ENCODE data around the gene ZNF736. TPM values are rescaled to one million over a fixed set of nuclear protein-coding genes. Genes with fewer than 3 reads are reported as not detected.

Gene ZNF736
- total and polyA plus RNA-seq, 7 donors, result 1.1 to 8.0 (median 3.7) TPM

DNA sequence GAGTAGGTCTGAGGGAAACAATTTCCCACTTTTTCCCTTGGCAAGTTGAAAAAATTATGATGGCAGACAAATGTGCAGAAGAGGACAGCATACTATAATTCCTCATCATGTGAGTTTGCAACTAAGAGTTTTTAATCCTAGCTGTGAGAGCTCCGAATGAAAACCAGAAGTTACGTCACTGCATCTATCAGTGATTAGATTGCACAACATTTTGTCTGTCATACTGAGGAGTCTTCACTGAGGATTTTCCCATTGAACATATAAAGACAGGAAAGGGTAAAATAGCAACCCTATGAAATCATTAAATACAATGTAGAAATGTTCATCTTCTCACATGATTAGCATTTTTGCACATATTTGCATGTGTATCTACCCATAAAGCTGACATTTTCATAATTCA lies 45.8 kb downstream of the ZNF736 start:
- 94 to 97% (median 96%) methylated on average over 2 of the region's 2 CpGs for WGBS, 3 donors
- no peak for DNase-seq
- TF ChIP-seq, protein P1, sequence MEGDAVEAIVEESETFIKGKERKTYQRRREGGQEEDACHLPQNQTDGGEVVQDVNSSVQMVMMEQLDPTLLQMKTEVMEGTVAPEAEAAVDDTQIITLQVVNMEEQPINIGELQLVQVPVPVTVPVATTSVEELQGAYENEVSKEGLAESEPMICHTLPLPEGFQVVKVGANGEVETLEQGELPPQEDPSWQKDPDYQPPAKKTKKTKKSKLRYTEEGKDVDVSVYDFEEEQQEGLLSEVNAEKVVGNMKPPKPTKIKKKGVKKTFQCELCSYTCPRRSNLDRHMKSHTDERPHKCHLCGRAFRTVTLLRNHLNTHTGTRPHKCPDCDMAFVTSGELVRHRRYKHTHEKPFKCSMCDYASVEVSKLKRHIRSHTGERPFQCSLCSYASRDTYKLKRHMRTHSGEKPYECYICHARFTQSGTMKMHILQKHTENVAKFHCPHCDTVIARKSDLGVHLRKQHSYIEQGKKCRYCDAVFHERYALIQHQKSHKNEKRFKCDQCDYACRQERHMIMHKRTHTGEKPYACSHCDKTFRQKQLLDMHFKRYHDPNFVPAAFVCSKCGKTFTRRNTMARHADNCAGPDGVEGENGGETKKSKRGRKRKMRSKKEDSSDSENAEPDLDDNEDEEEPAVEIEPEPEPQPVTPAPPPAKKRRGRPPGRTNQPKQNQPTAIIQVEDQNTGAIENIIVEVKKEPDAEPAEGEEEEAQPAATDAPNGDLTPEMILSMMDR (IDR thresholded peaks at IDR 0.05), result no peak
- H3K36me3 ChIP-seq (ENCODE audit: insufficient read depth in 1 of 2, low read depth in 1 of 2), result no peaks in the 10 kb centered on the region
- peaks cover 42% of the 10 kb centered on the region for H3K9me3 ChIP-seq
- ATAC-seq, result no peak
- H3K27me3 ChIP-seq (ENCODE audit: insufficient read depth in 3 of 3, low read length in 2 of 3), result no peaks in the 10 kb centered on the region
- no peak overlapping the region for H3K4me3 ChIP-seq
- no peaks in the 10 kb centered on the region for H3K4me1 ChIP-seq
- H3K27ac ChIP-seq, result no peak overlapping the region
- intact Hi-C loops (cut with DNase I), result no loop called here

DNA sequence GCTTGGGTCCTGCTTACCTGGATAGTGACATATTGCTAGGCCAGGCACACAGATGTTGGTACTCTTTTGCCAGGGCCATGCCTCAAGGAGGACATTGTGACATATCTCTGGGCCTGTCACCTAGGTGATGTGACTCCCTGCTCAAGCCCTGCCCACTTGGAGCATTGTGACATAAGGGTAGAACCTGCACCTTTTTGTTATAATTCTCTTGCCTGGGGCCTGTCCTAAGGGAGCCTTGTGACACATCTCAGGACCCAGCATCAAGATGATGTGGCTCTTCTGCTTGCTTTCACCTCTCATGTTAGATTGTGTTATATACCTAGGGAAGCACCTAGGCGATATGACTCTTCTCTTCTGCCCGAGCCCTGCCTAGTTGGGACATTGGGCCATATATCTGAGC lies 57.4 kb downstream of the ZNF736 start:
- Histone ChIP-seq H3K27ac (no peak overlapping the region), H3K9me3 (peaks cover 7% of the 10 kb centered on the region), H3K27me3 (ENCODE audit: insufficient read depth in 3 of 3, low read length in 2 of 3) (no peaks in the 10 kb centered on the region), H3K36me3 (ENCODE audit: insufficient read depth in 1 of 2, low read depth in 1 of 2) (no peaks in the 10 kb centered on the region), H3K4me3 (no peak overlapping the region), H3K4me1 (no peaks in the 10 kb centered on the region)
- ATAC-seq, result no peak
- WGBS, 3 donors, result 85 to 94% (median 87%) methylated on average over 2 of the region's 2 CpGs
- TF ChIP-seq, protein P1 (IDR thresholded peaks at IDR 0.05), result no peak
- DNase-seq, result no peak
- intact Hi-C loops (cut with DNase I), result no loop called here

DNA sequence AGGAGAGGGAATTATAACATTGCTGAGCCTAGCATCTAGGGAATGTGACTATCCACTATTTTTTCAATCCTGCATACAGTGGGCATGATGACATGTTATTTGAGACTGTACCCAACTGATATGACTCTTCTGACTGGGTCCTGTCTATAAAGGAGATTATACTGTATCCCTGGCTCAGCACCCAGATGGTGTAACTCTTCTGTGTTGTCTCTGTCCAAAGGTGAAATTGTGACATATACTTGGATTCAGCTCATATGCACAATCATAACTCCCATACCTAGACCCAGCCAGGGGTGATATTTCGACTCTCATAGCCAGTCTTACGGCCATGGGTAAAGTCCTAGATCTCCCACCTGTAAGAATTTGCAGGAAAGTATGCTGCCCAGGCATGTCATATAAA lies 59.3 kb downstream of the ZNF736 start:
- no peak for ATAC-seq
- no peak overlapping the region for H3K4me3 ChIP-seq
- no peaks in the 10 kb centered on the region for H3K36me3 ChIP-seq (ENCODE audit: insufficient read depth in 1 of 2, low read depth in 1 of 2)
- H3K9me3 ChIP-seq, result peaks cover 7% of the 10 kb centered on the region
- intact Hi-C loops (cut with DNase I), result no loop called here
- TF ChIP-seq, protein P1 (IDR thresholded peaks at IDR 0.05), result no peak
- no peaks in the 10 kb centered on the region for H3K27me3 ChIP-seq (ENCODE audit: insufficient read depth in 3 of 3, low read length in 2 of 3)
- H3K4me1 ChIP-seq, result no peaks in the 10 kb centered on the region
- WGBS, 3 donors, result 67 to 87% (median 72%) methylated on average over 2 of the region's 2 CpGs
- H3K27ac ChIP-seq, result no peak overlapping the region
- no peak for DNase-seq

DNA sequence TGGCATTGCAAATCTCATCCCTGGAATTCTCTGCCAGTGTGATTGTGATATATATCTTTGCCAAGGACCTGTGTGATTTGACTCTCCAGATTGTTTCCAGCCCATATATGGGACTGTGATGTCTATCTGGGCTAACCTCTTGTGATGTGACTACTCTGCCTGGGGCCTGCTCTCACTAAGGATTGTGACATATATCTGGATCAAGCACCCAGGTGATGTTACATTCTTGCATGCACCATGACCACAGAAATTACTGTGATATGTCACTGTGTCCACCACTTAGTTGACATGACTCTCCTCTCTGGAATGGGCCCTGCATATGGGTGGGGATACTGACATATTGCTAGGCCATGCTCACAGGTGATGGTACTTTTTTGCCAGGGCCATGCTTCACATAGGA lies 86.6 kb downstream of the ZNF736 start:
- no peaks in the 10 kb centered on the region for H3K4me1 ChIP-seq
- intact Hi-C loops (cut with DNase I), result no loop called here
- H3K4me3 ChIP-seq, result no peak overlapping the region
- no peak overlapping the region for H3K27ac ChIP-seq
- H3K27me3 ChIP-seq (ENCODE audit: insufficient read depth in 3 of 3, low read length in 2 of 3), result no peaks in the 10 kb centered on the region
- TF ChIP-seq, protein P1 (IDR thresholded peaks at IDR 0.05), result no peak
- no peaks in the 10 kb centered on the region for H3K36me3 ChIP-seq (ENCODE audit: insufficient read depth in 1 of 2, low read depth in 1 of 2)
- ATAC-seq (no peak), DNase-seq (no peak)
- no peaks in the 10 kb centered on the region for H3K9me3 ChIP-seq

Other genes starting within 250 kb of the ZNF736 start
- not detected for gene ZNF735, start 106.8 kb upstream of the ZNF736 start, total RNA-seq
- not detected for gene ZNF735, start 106.8 kb upstream of the ZNF736 start, polyA plus RNA-seq
- not detected for gene ZNF679, start 85.5 kb upstream of the ZNF736 start, total RNA-seq
- not detected for gene ZNF679, start 85.5 kb upstream of the ZNF736 start, polyA plus RNA-seq
- 10 to 100 TPM; 16.3 to 18.3 (median 17.1) TPM for gene ZNF680, start 249.1 kb downstream of the ZNF736 start, total RNA-seq
- 10 to 100 TPM in 1 of 3 donors, 1 to 10 TPM in 2; 3.3 to 16.1 (median 5.4) TPM for gene ZNF680, start 249.1 kb downstream of the ZNF736 start, polyA plus RNA-seq